NK-92 treated with Interleukin-12 subunit alpha and Interleukin-12 subunit beta, amount 100 ng/mL, for 24 hours (cell line): ENCODE measurements around the gene SSH3.
"Not testable (repeated sequence)": the region's sequence is repeated elsewhere in the genome, so short reads cannot be mapped to it uniquely, and the experiment has no call there.

ENCODE experiments used
- DNase-seq: peaks from one replicate; lab custom pipeline; 2025; lab: John Stamatoyannopoulos, UW

Gene SSH3

GRCh38 chr11:67303132-67303834, at the start of gene SSH3:
Gene SSH3, plus strand, starts transcription at chr11:67303530. Its CDS starts 96 bp downstream, at chr11:67303626.
- no peak for DNase-seq

- DNase-seq, result no peak
Observed at GRCh38 chr11:67253872-67254624, 49.3 kb upstream of the SSH3 start.

GRCh38 chr11:67254798-67255197, 48.5 kb upstream of the SSH3 start:
- DNase-seq, result no peak

GRCh38 chr11:67255353-67255752, 48.0 kb upstream of the SSH3 start:
- DNase-seq, result no peak

- no peak for DNase-seq
Observed at GRCh38 chr11:67255864-67256263, 47.5 kb upstream of the SSH3 start.

- DNase-seq, result no peak
Observed at GRCh38 chr11:67256477-67257135, 46.7 kb upstream of the SSH3 start.

- no peak for DNase-seq
Observed at GRCh38 chr11:67260406-67260805, 42.9 kb upstream of the SSH3 start.

GRCh38 chr11:67260885-67261639, 42.3 kb upstream of the SSH3 start:
- DNase-seq, result not testable (repeated sequence)

GRCh38 chr11:67261640-67261945, 41.7 kb upstream of the SSH3 start:
- no peak for DNase-seq

GRCh38 chr11:67261946-67262681, 41.2 kb upstream of the SSH3 start:
- no peak for DNase-seq

GRCh38 chr11:67262731-67263675, 40.3 kb upstream of the SSH3 start:
- DNase-seq, result peak; percentile 45

GRCh38 chr11:67264260-67264659, 39.1 kb upstream of the SSH3 start:
- no peak for DNase-seq

GRCh38 chr11:67264877-67265632, 38.3 kb upstream of the SSH3 start:
- no peak for DNase-seq

GRCh38 chr11:67265633-67266448, 37.5 kb upstream of the SSH3 start:
- peak; percentile 59 for DNase-seq

- DNase-seq, result no peak
Observed at GRCh38 chr11:67266449-67267187, 36.7 kb upstream of the SSH3 start, which contains the start of gene GRK2. Gene GRK2, plus strand, starts transcription at chr11:67266473. Its CDS starts 227 bp downstream, at chr11:67266700.

GRCh38 chr11:67267188-67268080, 35.9 kb upstream of the SSH3 start:
- peak; percentile 64 for DNase-seq
